ENCODE results near the gene GPR161. TPM values are rescaled to one million over a fixed set of nuclear protein-coding genes. Genes with fewer than 3 reads are reported as not detected.

GPR161 gene
- total and polyA plus RNA-seq, 4 donors: 6.0 to 19.8 (median 13.8) TPM

DNA sequence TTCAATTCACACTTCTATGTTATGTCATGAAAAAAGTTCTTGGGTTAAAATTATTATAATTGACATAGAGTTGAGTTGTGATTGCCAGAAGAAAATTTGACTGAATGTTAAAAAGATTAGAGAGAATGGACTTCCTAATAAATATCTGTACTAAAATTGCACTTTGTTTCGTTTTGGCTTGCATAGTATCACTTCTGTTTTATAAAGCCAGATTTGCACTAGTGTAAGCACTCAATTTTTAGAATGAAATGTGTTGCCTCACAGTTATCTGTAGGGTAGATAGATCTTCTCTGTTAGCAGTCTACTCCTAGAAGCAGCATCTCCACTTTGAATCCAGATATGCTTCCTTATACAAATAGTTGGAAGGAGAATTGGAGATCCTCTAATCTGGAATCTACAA, 104.7 kb downstream of the GPR161 start:
- no peak overlapping the region for H3K27ac ChIP-seq (ENCODE audit: low read depth in 1 of 2, low read length in 2 of 2)
- no peaks in the 10 kb centered on the region for H3K36me3 ChIP-seq (ENCODE audit: control insufficient read depth in 1 of 2, insufficient read depth in 2 of 2, low read length in 1 of 2)
- H3K9me3 ChIP-seq (ENCODE audit: control insufficient read depth, low read length): no peaks in the 10 kb centered on the region
- no peaks in the 10 kb centered on the region for H3K4me1 ChIP-seq (ENCODE audit: control insufficient read depth in 1 of 2, insufficient read depth in 2 of 2, low read length in 2 of 2)
- no peak for DNase-seq
- no peak overlapping the region for H3K4me3 ChIP-seq (ENCODE audit: low read length in 2 of 2)
- ATAC-seq (ENCODE audit: low FRiP score): no peak
- 66 to 76% methylated on average over 1 of the region's 1 CpG for WGBS, 2 donors
- H3K27me3 ChIP-seq (ENCODE audit: control insufficient read depth in 1 of 2, insufficient read depth in 2 of 2, low read length in 1 of 2): no peaks in the 10 kb centered on the region
- intact Hi-C loops (cut with DNase I): no loop called here

DNA sequence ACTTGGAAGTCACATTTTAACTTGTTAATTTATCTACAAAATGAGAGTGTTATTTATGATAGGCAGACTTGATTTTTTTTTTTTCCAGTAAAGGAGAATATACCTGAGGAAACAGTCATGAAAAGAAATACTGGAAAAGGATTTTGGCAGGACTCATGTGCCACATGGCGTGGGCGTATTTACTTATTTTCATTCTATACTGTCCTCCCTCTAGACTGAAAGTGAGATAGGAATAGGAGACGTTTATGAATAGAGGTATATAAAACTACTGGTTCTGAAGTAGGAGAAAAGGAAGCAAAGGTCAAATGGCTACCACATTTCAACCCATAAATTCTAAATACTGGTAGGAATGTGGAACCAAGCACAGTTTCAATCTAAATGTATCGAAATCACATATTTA, 105.1 kb downstream of the GPR161 start:
- H3K4me1 ChIP-seq (ENCODE audit: control insufficient read depth in 1 of 2, insufficient read depth in 2 of 2, low read length in 2 of 2): no peaks in the 10 kb centered on the region
- intact Hi-C loops (cut with DNase I): no loop called here
- no peaks in the 10 kb centered on the region for H3K9me3 ChIP-seq (ENCODE audit: control insufficient read depth, low read length)
- H3K4me3 ChIP-seq (ENCODE audit: low read length in 2 of 2): no peak overlapping the region
- H3K27me3 ChIP-seq (ENCODE audit: control insufficient read depth in 1 of 2, insufficient read depth in 2 of 2, low read length in 1 of 2): no peaks in the 10 kb centered on the region
- no peak for ATAC-seq (ENCODE audit: low FRiP score)
- H3K36me3 ChIP-seq (ENCODE audit: control insufficient read depth in 1 of 2, insufficient read depth in 2 of 2, low read length in 1 of 2): no peaks in the 10 kb centered on the region
- no peak for DNase-seq
- 77 to 86% methylated on average over 4 of the region's 4 CpGs for WGBS, 2 donors
- no peak overlapping the region for H3K27ac ChIP-seq (ENCODE audit: low read depth in 1 of 2, low read length in 2 of 2)

DNA sequence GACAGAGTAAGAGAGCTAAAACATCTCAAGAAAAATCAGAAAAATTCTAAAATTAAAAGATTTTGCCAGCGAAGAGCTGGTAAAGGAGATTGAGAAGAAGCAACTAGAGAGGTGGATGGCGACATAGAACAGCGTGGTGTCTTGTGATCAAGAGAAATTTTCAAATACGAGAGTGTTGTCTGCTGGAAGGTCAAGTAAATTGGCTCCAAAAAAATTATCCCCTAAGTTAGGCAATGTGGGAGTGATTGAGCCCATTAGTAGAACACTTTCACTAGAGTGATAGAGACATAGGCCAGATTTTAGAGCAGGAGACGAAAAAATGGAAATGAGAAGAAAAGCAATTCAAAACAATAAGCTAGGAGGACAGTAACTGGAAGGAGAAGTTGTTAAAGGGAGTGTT, 105.5 kb downstream of the GPR161 start:
- Histone ChIP-seq H3K27me3 (ENCODE audit: control insufficient read depth in 1 of 2, insufficient read depth in 2 of 2, low read length in 1 of 2) (no peaks in the 10 kb centered on the region), H3K4me3 (ENCODE audit: low read length in 2 of 2) (no peak overlapping the region), H3K9me3 (ENCODE audit: control insufficient read depth, low read length) (no peaks in the 10 kb centered on the region), H3K4me1 (ENCODE audit: control insufficient read depth in 1 of 2, insufficient read depth in 2 of 2, low read length in 2 of 2) (no peaks in the 10 kb centered on the region), H3K27ac (ENCODE audit: low read depth in 1 of 2, low read length in 2 of 2) (no peak overlapping the region), H3K36me3 (ENCODE audit: control insufficient read depth in 1 of 2, insufficient read depth in 2 of 2, low read length in 1 of 2) (no peaks in the 10 kb centered on the region)
- WGBS, 2 donors: 93 to 95% methylated on average over 5 of the region's 5 CpGs
- intact Hi-C loops (cut with DNase I): no loop called here
- DNase-seq (no peak), ATAC-seq (ENCODE audit: low FRiP score) (no peak)

Other genes starting within 250 kb of the GPR161 start
- under 1 TPM; 0.16 to 0.24 TPM for gene ADCY10, start 222.8 kb downstream of the GPR161 start, total RNA-seq
- gene ADCY10, start 222.8 kb downstream of the GPR161 start, polyA plus RNA-seq: under 1 TPM; 0.13 to 0.15 TPM
- gene DCAF6, start 200.2 kb downstream of the GPR161 start, total RNA-seq: 10 to 100 TPM; 55.5 to 68.7 TPM
- gene DCAF6, start 200.2 kb downstream of the GPR161 start, polyA plus RNA-seq: 10 to 100 TPM; 37.3 to 43.3 TPM
- gene MPC2, start 199.9 kb downstream of the GPR161 start, total RNA-seq: 10 to 100 TPM; 37.3 to 48.2 TPM
- 10 to 100 TPM; 56.4 to 94.8 TPM for gene MPC2, start 199.9 kb downstream of the GPR161 start, polyA plus RNA-seq
- gene TIPRL, start 42.0 kb upstream of the GPR161 start, total RNA-seq: 10 to 100 TPM; 25.1 to 28.9 TPM
- 10 to 100 TPM; 14.3 to 19.7 TPM for gene TIPRL, start 42.0 kb upstream of the GPR161 start, polyA plus RNA-seq
- gene SFT2D2, start 89.1 kb upstream of the GPR161 start, total RNA-seq: 100 to 1,000 TPM in 1 of 2 donors, 10 to 100 TPM in 1; 94.6 to 107 TPM
- 10 to 100 TPM in 1 of 2 donors, 1 to 10 TPM in 1; 5.3 to 11.4 TPM for gene SFT2D2, start 89.1 kb upstream of the GPR161 start, polyA plus RNA-seq
- 1 to 10 TPM; 4.1 to 8.8 TPM for gene TBX19, start 143.9 kb upstream of the GPR161 start, total RNA-seq
- 1 to 10 TPM in 1 of 2 donors, under 1 TPM in 1; 0.50 to 5.6 TPM for gene TBX19, start 143.9 kb upstream of the GPR161 start, polyA plus RNA-seq